ENCODE data around the gene KHDC4.

DNA sequence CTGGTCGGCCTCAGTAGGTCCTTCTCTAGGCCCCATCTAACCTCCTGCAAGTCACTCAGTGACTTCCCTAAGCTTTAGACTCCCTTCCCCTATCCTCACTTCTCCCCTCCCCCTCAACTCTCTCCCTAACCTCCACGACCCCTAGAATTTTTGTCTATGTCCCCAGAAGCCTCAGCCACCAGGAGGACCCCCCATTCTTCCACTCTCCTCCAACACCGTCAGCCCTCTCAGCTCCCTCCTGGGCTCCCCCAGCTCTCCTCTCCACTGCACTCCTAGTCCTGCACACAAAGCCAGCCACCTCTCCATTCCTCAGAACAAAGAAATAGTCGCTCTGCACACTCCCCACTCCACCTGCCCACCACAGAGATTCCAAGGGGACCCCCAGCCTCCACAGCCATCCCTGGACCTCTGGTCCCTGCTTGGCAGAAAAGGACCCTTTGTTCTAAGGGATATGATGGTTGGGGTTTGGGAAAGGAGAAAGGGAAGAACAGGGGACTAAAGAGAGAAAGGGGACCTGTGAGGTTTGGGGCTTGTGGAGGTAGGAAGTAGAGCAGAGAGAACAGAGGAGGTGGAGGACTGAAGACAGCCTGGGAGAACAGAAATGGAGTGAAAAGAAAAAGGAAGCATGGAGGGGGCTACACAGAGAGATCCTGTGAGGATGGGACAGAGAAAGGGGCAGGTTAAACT, 41.3 kb upstream of the KHDC4 start:
- TF ChIP-seq ZNF8 (CRISPR knock-in tag; IDR thresholded peaks at IDR 0.05), result no peak
- TF ChIP-seq ARNTL (CRISPR knock-in tag; IDR thresholded peaks at IDR 0.05; ENCODE audit: borderline replicate concordance, low read depth), result no peak
- TF ChIP-seq GLIS3 (CRISPR knock-in tag; IDR thresholded peaks at IDR 0.05), result no peak
- TF ChIP-seq, protein P1, sequence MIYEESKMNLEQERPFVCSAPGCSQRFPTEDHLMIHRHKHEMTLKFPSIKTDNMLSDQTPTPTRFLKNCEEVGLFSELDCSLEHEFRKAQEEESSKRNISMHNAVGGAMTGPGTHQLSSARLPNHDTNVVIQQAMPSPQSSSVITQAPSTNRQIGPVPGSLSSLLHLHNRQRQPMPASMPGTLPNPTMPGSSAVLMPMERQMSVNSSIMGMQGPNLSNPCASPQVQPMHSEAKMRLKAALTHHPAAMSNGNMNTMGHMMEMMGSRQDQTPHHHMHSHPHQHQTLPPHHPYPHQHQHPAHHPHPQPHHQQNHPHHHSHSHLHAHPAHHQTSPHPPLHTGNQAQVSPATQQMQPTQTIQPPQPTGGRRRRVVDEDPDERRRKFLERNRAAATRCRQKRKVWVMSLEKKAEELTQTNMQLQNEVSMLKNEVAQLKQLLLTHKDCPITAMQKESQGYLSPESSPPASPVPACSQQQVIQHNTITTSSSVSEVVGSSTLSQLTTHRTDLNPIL (CRISPR knock-in tag; IDR thresholded peaks at IDR 0.05; ENCODE audit: low read depth), result no peak
- TF ChIP-seq ZFP3 (CRISPR knock-in tag; IDR thresholded peaks at IDR 0.05), result no peak

All from SK-N-SH treated with all-trans-retinoic acid at 6 μM for 48 hours (cell line).